Astrocyte of the spinal cord (primary cell): Measurements from ENCODE around the gene CALHM1.

Source experiments
- DNase-seq: peaks from one replicate; pipeline ENCODE4 v3.0.0; 2011; ENCODE audit warnings: low read depth, low spot score
- H3K4me3 ChIP-seq: 2 replicates; pipeline ENCODE4 v1.5.1; 2011; ENCODE audit warnings: low read depth, mild to moderate bottlenecking, low read length, moderate library complexity
- CTCF ChIP-seq: IDR thresholded peaks from 2 replicates; pipeline ENCODE4 v1.5.1; 2012; ENCODE audit warnings: low read depth, mild to moderate bottlenecking, low read length, inconsistent platforms
- in situ Hi-C: cut with HindIII; loops from 2 replicates; pipeline ENCODE4 v1.10.0; 2017; ENCODE audit warnings: low sequenced_read_pairs

Gene CALHM1

GRCh38 chr10:103456074-103456660 is 2.5 kb downstream of the CALHM1 start:
- H3K4me3 ChIP-seq, result no peak overlapping the region
- in situ Hi-C loops, result no loop called here
- DNase-seq, result no peak
- TF ChIP-seq CTCF, result no peak

- H3K4me3 ChIP-seq, result no peak overlapping the region
- no peak for DNase-seq
- TF ChIP-seq CTCF, result no peak
- in situ Hi-C loops, result no loop called here
Measured at GRCh38 chr10:103455235-103455634, 3.5 kb downstream of the CALHM1 start.

GRCh38 chr10:103454026-103454425 is 4.7 kb downstream of the CALHM1 start:
- in situ Hi-C loops, result no loop called here
- no peak overlapping the region for H3K4me3 ChIP-seq
- no peak for TF ChIP-seq CTCF
- DNase-seq, result no peak

- in situ Hi-C loops, result no loop called here
- TF ChIP-seq CTCF, result no peak
- no peak for DNase-seq
- H3K4me3 ChIP-seq, result no peak overlapping the region
Measured at GRCh38 chr10:103452506-103453230, 6.0 kb downstream of the CALHM1 start.

- DNase-seq, result no peak
- peak within 1 kb of the TSS; percentile 18 for H3K4me3 ChIP-seq
- no peak for TF ChIP-seq CTCF
- in situ Hi-C loops, result no loop called here
Measured at GRCh38 chr10:103451831-103452505, 6.7 kb downstream of the CALHM1 start, which contains the start of gene CALHM2. TSS of gene CALHM2 (minus strand) at chr10:103452370. CDS start at chr10:103449941, 2,429 bp downstream.

- no peak overlapping the region for H3K4me3 ChIP-seq
- no peak for TF ChIP-seq CTCF
- in situ Hi-C loops, result no loop called here
- DNase-seq, result no peak
Measured at GRCh38 chr10:103451091-103451813, 7.4 kb downstream of the CALHM1 start.
